Right lobe of liver (tissue), 6 donors: ENCODE measurements around the gene GRAP. TPM values are rescaled to one million over a fixed set of nuclear protein-coding genes. Genes with fewer than 3 reads are reported as not detected.

ENCODE experiments used
- ATAC-seq, 4 donors: fragments of 200-7000 bp; cut with Tn5 transposase; one replicate each; pipeline ENCODE4 v1.9.1; 2020; ENCODE audit warnings: mild to moderate bottlenecking in 4 of 4, moderate library complexity in 4 of 4
- DNase-seq, 3 donors: peaks; one replicate each; pipeline ENCODE4 v3.0.0-alpha.2; 2020
- H3K27ac ChIP-seq, 3 donors: fragments of 200-600 bp; one replicate each; pipeline ENCODE4 v1.8.0; 2022
- H3K27me3 ChIP-seq, 2 donors: fragments of 200-600 bp; one replicate each; pipeline ENCODE4 v1.8.0; 2022
- H3K36me3 ChIP-seq, 4 donors: fragments of 200-600 bp; sonication (generic) in 1 of 4; one replicate each; pipeline versions ENCODE4 v1.5.1 to v1.8.0; 2017 to 2022; ENCODE audit warnings: control low read depth in 1 of 4
- H3K4me1 ChIP-seq, 4 donors: fragments of 200-600 bp; sonication (generic) in 1 of 4; one replicate each; pipeline versions ENCODE4 v1.5.1 to v1.8.0; 2017 to 2022; ENCODE audit warnings: control low read depth in 1 of 4
- H3K4me3 ChIP-seq, 3 donors: fragments of 200-600 bp; one replicate each; pipeline ENCODE4 v1.8.0; 2022
- H3K9me3 ChIP-seq, 4 donors: fragments of 200-600 bp; sonication (generic) in 1 of 4; one replicate each; pipeline versions ENCODE4 v1.5.1 to v1.8.0; 2017 to 2022; ENCODE audit warnings: control low read depth in 1 of 4
- POLR2A ChIP-seq: fragments of 450-650 bp; IDR thresholded peaks from one replicate; pipeline ENCODE4 v1.6.1; 2017; ENCODE audit warnings: antibody characterized with exemption, mild to moderate bottlenecking
- WGBS: methylation state at CpG from one replicate; pipeline ENCODE4 v1.1.6; 2018; ENCODE audit warnings: low coverage, low lambda C conversion rate; ENCODE audit not compliant: insufficient coverage; ENCODE audit errors: missing lambda C conversion rate; 5-methylcytosine and 5-hydroxymethylcytosine counted together
- intact Hi-C, 2 donors: fragments of 100-400 bp; cut with DNase I; formaldehyde crosslinking; loops; one replicate each; pipeline versions ENCODE4 v1.11.2 to v1.14.1; 2022
- total RNA-seq, 6 experiments: library from RNA; depleted of rRNA in 2 of 6; stranded (reverse); fragments of >200 nt in 2 of 6; fragmentation: NEBNext Ultra II Directional in 3 of 6; extraction: Animal tissue kit (Norgen Biotek cat#: 25700) in 3 of 6; gene quantifications; one replicate each; pipeline versions ENCODE4 v1.1.0 to v1.2.4, GENCODE V29; 2016 to 2023
- TF ChIP-seq, protein P1 (sequence below), 4 donors: fragments of 200-600 bp in 3 of 4; fragments of 450-650 bp in 1 of 4; IDR thresholded peaks; one replicate each; pipeline versions ENCODE4 v1.5.1 to v1.8.0; 2016 to 2022; ENCODE audit warnings: antibody characterized with exemption in 4 of 4, mild to moderate bottlenecking in 2 of 4
- donor health status: DM: no; HTN: yes; CAD: no.
- donor health status: DM: no; HTN: no; CAD: no.
- donor health status: DM: no; HTN: no; CAD: no.
- donor health status: DM: no; HTN: yes; CAD: no.
- donor health status: DM: no; HTN: yes; CAD: no.

The GRAP gene
- total RNA-seq, 6 experiments from 2014 or later = 2.6 to 6.1 (median 4.2) TPM

DNA sequence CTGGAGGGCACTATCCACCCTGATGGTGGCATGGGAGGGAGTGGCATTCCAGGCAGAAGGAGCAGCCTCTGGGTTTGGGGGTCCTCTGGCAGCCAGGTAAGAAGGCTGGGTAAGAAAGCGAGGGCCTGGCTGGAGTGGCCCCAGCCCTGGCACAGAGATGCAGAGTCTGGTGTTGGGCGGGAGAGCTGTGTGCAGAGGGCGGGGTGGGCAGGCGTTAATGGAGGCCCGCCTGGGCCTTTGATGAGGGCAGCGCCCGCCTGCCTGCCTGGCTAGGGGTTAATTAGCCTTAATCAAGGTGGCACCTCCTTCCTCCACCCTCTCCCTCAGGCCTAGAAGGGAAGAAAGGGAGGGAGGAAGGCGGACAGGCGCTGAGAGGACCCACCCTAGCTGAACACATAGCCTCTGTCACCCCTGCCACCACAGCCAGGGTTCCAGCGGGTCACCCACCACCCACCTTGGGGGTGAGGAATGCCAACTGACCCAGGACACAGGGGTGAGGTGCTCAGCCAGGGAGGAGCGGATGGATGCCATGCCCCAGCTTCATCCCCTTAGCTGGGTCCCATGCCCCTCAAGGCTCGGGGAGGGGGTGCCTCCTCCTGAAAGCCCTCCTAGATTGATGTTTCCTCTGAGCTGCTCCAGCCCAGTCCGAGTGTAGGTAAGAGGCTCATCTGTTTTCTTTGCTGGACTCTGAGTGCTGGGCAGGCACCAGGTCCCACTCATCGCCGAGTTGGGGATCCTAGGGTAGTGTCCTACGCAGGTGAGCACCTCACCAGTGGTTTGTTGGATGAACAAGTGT, 28.8 kb downstream of the GRAP start:
- H3K36me3 ChIP-seq = no peaks in the 10 kb centered on the region
- no peak overlapping the region for H3K27ac ChIP-seq
- no peaks in the 10 kb centered on the region for H3K9me3 ChIP-seq
- no peak for TF ChIP-seq POLR2A
- TF ChIP-seq, protein P1, sequence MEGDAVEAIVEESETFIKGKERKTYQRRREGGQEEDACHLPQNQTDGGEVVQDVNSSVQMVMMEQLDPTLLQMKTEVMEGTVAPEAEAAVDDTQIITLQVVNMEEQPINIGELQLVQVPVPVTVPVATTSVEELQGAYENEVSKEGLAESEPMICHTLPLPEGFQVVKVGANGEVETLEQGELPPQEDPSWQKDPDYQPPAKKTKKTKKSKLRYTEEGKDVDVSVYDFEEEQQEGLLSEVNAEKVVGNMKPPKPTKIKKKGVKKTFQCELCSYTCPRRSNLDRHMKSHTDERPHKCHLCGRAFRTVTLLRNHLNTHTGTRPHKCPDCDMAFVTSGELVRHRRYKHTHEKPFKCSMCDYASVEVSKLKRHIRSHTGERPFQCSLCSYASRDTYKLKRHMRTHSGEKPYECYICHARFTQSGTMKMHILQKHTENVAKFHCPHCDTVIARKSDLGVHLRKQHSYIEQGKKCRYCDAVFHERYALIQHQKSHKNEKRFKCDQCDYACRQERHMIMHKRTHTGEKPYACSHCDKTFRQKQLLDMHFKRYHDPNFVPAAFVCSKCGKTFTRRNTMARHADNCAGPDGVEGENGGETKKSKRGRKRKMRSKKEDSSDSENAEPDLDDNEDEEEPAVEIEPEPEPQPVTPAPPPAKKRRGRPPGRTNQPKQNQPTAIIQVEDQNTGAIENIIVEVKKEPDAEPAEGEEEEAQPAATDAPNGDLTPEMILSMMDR (IDR thresholded peaks at IDR 0.05) = no peak
- no peaks in the 10 kb centered on the region for H3K27me3 ChIP-seq
- ATAC-seq (peak in 1 of 4 donors; percentile 8), DNase-seq (peak in 2 of 3 donors; percentile 17 to 49)
- intact Hi-C loops = no loop called here
- H3K4me1 ChIP-seq = no peaks in the 10 kb centered on the region
- no peak overlapping the region for H3K4me3 ChIP-seq
- 100% methylated on average over 1 of the region's 16 CpGs for WGBS

DNA sequence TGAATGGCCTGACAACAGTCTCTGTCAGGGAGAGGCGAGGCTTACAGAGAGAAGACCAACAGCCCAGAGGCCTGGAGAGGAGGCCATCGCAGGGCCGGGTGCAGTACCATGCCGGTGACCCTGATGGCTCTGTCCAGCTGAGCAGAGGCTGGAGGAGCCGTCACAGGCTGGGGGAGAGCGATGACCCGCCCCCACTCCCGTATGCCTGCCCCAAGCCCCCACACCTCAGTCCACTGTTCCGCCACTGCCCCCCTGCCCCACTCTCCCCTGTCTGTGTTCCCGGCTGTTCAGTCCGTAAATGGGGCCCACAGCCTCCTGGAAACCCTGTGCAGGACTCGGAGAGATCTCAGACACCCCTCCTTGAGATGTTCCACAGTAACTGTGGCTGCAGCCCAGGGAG, 29.4 kb downstream of the GRAP start:
- no peaks in the 10 kb centered on the region for H3K36me3 ChIP-seq
- intact Hi-C loops = no loop called here
- no peaks in the 10 kb centered on the region for H3K9me3 ChIP-seq
- TF ChIP-seq, protein P1 (IDR thresholded peaks at IDR 0.05) = no peak
- TF ChIP-seq POLR2A = no peak
- no peak overlapping the region for H3K4me3 ChIP-seq
- no peaks in the 10 kb centered on the region for H3K27me3 ChIP-seq
- H3K4me1 ChIP-seq = no peaks in the 10 kb centered on the region
- ATAC-seq (peak; percentile 4 to 21 (median 14)), DNase-seq (peak in 2 of 3 donors; percentile 15 to 44)
- H3K27ac ChIP-seq = no peak overlapping the region
- 50% methylated on average over 2 of the region's 12 CpGs for WGBS

DNA sequence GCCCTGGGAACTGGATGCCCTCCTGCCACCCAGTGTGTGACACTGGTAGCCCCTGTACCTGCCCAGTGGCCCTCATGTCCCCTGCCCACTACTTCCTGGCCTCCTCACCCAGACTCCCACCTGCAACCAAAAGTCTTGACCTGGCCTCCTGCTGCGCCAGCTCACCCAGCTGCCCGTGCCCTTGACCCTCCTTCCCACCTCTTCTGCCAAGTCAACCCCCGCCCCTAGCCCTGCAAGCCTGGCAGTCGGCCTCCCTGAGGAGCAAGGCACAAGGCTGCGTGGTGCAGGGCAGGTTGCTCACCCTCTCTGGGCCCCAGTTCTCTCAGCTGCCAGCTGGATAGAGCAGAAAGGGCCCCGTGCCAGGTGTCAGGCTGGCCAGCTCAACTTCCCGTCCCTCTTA, 29.9 kb downstream of the GRAP start:
- Histone ChIP-seq H3K9me3 (no peaks in the 10 kb centered on the region), H3K27ac (no peak overlapping the region), H3K4me1 (no peaks in the 10 kb centered on the region), H3K4me3 (no peak overlapping the region), H3K36me3 (no peaks in the 10 kb centered on the region), H3K27me3 (no peaks in the 10 kb centered on the region)
- DNase-seq (peak in 2 of 3 donors; percentile 22 to 29), ATAC-seq (no peak)
- WGBS = 55% methylated on average over 5 of the region's 7 CpGs
- no peak for TF ChIP-seq POLR2A
- TF ChIP-seq, protein P1 (IDR thresholded peaks at IDR 0.05) = no peak
- intact Hi-C loops = no loop called here

DNA sequence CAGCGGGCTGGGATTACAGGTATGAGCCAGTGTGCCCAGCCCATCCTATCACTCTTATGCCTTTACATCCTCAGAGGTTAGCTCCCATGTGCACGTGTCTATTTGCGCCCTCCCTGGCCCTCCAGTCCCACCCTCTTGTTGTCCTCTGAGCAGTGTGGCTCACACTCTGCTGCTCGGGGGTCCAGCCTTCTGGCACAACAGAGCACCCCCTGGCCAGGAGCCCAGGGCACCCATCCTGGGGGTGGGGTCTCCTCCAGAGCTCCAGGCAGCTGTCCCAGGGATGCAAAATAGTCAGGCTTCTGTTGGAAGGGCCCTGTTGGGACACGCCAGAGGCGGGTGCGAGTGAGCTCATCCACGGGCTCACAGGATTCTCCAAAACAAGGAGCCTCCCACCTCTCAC, 30.5 kb downstream of the GRAP start:
- peak in 1 of 3 donors; percentile 14 for DNase-seq

More for the DNA sequence above, 30.5 kb downstream of the GRAP start:
- no peak overlapping the region for H3K4me3 ChIP-seq
- H3K27ac ChIP-seq = no peak overlapping the region
- no peaks in the 10 kb centered on the region for H3K9me3 ChIP-seq
- no peaks in the 10 kb centered on the region for H3K27me3 ChIP-seq
- no peak for ATAC-seq
- intact Hi-C loops = no loop called here
- H3K4me1 ChIP-seq = no peaks in the 10 kb centered on the region
- WGBS = 100% methylated on average over 2 of the region's 8 CpGs
- H3K36me3 ChIP-seq = no peaks in the 10 kb centered on the region
- TF ChIP-seq, protein P1 (IDR thresholded peaks at IDR 0.05) = no peak
- no peak for TF ChIP-seq POLR2A
